ENCODE results near the gene NCEH1.

- TF ChIP-seq CTCF (IDR thresholded peaks at IDR 0.05) (no peak), POLR2A (IDR thresholded peaks at IDR 0.05) (no peak)
Measured at GRCh38 chr3:172713316-172713715, 2.4 kb upstream of the NCEH1 start.
